Gastrocnemius medialis (tissue), 4 donors: ENCODE results near the gene MAP3K6. TPM values are rescaled to one million over a fixed set of nuclear protein-coding genes. Genes with fewer than 3 reads are reported as not detected.

ENCODE experiments used
- ATAC-seq, 2 donors: fragments of 150-250 bp; one replicate each; pipeline ENCODE4 v1.9.1; 2016
- DNase-seq, 2 donors: peaks; one replicate each; pipeline ENCODE4 v3.0.0-alpha.2; 2019
- H3K27ac ChIP-seq, 4 donors: fragments of 200-600 bp; sonication (generic); 1 replicate in 1 of 4; 2 replicates in 3 of 4; pipeline ENCODE4 v1.5.1; 2016 to 2018; ENCODE audit warnings: mild to moderate bottlenecking in 2 of 4, moderate library complexity in 1 of 4
- H3K27me3 ChIP-seq, 3 donors: fragments of 200-600 bp; sonication (generic) in 2 of 3; 1 replicate in 1 of 3; 2 replicates in 2 of 3; pipeline versions ENCODE4 v1.5.1 to v1.6.0; 2016 to 2019; ENCODE audit warnings: mild to moderate bottlenecking in 1 of 3, moderate library complexity in 1 of 3
- H3K36me3 ChIP-seq, 2 donors: fragments of 200-600 bp; sonication (generic) in 1 of 2; one replicate each; pipeline ENCODE4 v1.5.1; 2017 to 2018
- H3K4me1 ChIP-seq, 2 donors: fragments of 200-600 bp; sonication (generic) in 1 of 2; one replicate each; pipeline ENCODE4 v1.5.1; 2016 to 2017; ENCODE audit warnings: mild to moderate bottlenecking in 2 of 2
- H3K4me3 ChIP-seq, 4 donors: fragments of 200-600 bp; sonication (generic) in 3 of 4; 1 replicate in 1 of 4; 2 replicates in 3 of 4; pipeline ENCODE4 v1.5.1; 2016 to 2019; ENCODE audit warnings: mild to moderate bottlenecking in 2 of 4
- H3K9me3 ChIP-seq, 3 donors: fragments of 200-600 bp; sonication (generic) in 2 of 3; 1 replicate in 1 of 3; 2 replicates in 2 of 3; pipeline ENCODE4 v1.5.1; 2016 to 2019
- POLR2A ChIP-seq, 2 donors: fragments of 450-650 bp; IDR thresholded peaks; one replicate each; pipeline ENCODE4 v1.6.1; 2017; ENCODE audit warnings: antibody characterized with exemption in 2 of 2, mild to moderate bottlenecking in 2 of 2, moderate library complexity in 2 of 2
- in situ Hi-C, 4 donors: fragments of 200-750 bp; cut with MboI; loops; one replicate each; pipeline versions ENCODE4 v1.15.0 to v1.8.0; 2017; ENCODE audit warnings: low sequenced_read_pairs in 4 of 4
- intact Hi-C: fragments of 100-400 bp; cut with DNase I; formaldehyde crosslinking; loops from one replicate; pipeline ENCODE4 v1.15.1; 2023; ENCODE audit warnings: low total_unique reads
- total RNA-seq, 4 donors: library from RNA; depleted of rRNA; stranded (reverse); fragments of >200 nt; gene quantifications; one replicate each; pipeline versions ENCODE4 v1.1.0 to v1.2.3, GENCODE V29; 2016
- TF ChIP-seq, protein P1 (sequence below), 5 experiments: fragments of 450-650 bp in 3 of 5; fragments of 200-600 bp in 2 of 5; sonication (generic) in 2 of 5; IDR thresholded peaks in 4 of 5; conservative IDR thresholded peaks in 1 of 5; 1 replicate in 4 of 5; 2 replicates in 1 of 5; pipeline ENCODE4 v1.5.1; 2016 to 2019; ENCODE audit warnings: antibody characterized with exemption in 5 of 5, mild to moderate bottlenecking in 3 of 5, moderate library complexity in 3 of 5

Gene MAP3K6
- total RNA-seq, 4 donors from 2014 or later = 16.5 to 29.1 (median 18.4) TPM

DNA sequence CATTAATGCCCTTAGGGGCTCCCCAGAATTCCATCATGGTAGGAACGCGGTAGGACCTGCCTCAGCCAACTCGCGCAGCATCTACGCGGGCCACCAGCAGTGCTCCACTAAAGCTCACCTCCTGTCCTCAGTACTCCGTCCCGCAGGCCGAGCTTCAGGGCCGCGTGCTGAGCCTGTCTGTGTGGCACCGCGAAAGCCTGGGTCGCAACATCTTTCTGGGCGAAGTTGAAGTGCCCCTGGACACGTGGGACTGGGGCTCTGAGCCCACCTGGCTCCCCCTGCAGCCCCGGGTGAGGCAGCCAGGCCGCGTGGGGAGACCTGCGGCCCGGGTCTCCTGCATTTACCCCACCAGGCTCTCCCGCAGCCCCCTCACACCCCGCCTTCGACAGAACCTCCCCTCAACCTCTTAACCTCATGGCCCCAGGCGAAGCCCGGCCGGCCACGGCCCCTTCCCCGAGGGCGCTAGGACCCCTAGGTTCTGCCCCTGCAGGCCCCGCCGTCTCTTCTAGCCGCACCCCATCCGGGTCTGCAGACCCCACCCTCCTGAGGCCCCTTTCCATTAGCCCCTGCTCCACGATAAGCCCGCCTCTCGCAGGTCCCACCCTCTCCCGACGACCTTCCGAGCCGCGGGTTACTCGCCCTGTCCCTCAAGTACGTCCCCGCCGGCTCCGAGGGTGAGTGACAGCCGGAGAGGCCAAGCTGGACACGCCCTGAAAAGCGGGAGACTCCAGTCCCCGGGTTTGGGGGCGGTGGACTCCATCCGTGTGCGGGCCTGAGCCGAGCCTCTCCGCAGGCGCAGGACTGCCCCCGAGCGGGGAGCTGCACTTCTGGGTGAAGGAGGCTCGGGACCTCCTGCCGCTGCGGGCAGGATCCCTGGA lies 15.9 kb downstream of the MAP3K6 start:
- Histone ChIP-seq H3K4me3 (peak overlapping the region in 3 of 4 donors; percentile 19 to 53 (median 43)), H3K9me3 (no peaks in the 10 kb centered on the region), H3K36me3 (peaks cover 0 to 21% of the 10 kb centered on the region in 2 donors), H3K27me3 (peaks cover 30 to 38% (median 31%) of the 10 kb centered on the region in 3 donors), H3K4me1 (peaks cover 4 to 22% of the 10 kb centered on the region in 2 donors), H3K27ac (no peak overlapping the region)
- peak in 1 of 2 donors; percentile 29 for ATAC-seq
- intact Hi-C loops (no loop called here), in situ Hi-C loops (no loop called here)
- DNase-seq = no peak
- TF ChIP-seq, protein P1, sequence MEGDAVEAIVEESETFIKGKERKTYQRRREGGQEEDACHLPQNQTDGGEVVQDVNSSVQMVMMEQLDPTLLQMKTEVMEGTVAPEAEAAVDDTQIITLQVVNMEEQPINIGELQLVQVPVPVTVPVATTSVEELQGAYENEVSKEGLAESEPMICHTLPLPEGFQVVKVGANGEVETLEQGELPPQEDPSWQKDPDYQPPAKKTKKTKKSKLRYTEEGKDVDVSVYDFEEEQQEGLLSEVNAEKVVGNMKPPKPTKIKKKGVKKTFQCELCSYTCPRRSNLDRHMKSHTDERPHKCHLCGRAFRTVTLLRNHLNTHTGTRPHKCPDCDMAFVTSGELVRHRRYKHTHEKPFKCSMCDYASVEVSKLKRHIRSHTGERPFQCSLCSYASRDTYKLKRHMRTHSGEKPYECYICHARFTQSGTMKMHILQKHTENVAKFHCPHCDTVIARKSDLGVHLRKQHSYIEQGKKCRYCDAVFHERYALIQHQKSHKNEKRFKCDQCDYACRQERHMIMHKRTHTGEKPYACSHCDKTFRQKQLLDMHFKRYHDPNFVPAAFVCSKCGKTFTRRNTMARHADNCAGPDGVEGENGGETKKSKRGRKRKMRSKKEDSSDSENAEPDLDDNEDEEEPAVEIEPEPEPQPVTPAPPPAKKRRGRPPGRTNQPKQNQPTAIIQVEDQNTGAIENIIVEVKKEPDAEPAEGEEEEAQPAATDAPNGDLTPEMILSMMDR (IDR thresholded peaks at IDR 0.05 in 4 of 5, conservative IDR thresholded peaks at IDR 0.05 in 1 of 5) = no peak
- no peak for TF ChIP-seq POLR2A (IDR thresholded peaks at IDR 0.05)

DNA sequence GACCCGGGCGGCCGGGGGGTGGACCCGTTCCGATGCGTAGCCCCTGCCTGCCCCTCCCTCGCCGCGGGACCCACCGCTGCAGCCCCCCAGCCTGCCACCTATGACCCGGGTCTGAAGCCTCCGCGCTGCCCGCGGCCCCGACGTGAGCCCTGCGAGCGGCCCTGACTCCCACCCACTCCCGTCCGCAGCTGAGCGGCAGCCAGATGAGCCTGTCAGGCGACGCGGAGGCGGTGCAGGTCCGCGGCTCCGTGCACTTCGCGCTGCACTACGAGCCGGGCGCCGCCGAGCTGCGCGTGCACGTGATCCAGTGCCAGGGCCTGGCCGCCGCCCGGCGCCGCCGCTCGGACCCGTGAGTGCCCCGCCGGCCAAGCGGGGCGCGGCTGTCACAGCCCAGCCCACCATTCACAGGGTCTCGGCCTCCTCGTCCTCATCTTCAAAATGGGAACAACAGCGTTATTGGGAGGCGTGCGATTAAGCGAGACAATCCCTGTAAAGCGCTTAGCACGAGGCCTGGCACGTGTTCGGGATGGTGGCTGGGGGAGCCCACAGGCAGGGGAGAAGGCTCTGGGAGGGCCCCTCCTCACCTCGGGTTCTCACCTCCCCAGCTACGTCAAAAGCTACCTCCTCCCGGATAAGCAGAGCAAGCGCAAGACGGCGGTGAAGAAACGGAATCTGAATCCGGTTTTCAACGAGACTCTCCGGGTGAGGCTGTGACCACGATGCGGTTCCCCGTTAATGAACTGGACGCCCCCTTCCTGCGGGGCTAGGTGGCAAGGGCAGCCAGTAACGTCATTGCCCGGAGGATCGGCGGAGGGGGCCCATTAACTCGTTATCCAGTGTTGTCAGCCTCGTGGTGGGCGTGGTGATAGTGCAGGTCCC lies 16.7 kb downstream of the MAP3K6 start:
- intact Hi-C loops = no loop called here
- H3K27me3 ChIP-seq = peaks cover 30 to 38% (median 31%) of the 10 kb centered on the region in 3 donors
- peak overlapping the region; percentile 41 to 53 (median 44) for H3K4me3 ChIP-seq
- DNase-seq (no peak), ATAC-seq (peak; percentile 59 to 60)
- no peaks in the 10 kb centered on the region for H3K9me3 ChIP-seq
- TF ChIP-seq, protein P1 (IDR thresholded peaks at IDR 0.05 in 4 of 5, conservative IDR thresholded peaks at IDR 0.05 in 1 of 5) = peak in 1 of 5 experiments; percentile 9
- TF ChIP-seq POLR2A (IDR thresholded peaks at IDR 0.05) = no peak
- peaks cover 0 to 12% of the 10 kb centered on the region in 2 donors for H3K36me3 ChIP-seq
- in situ Hi-C loops = no loop called here
- no peak overlapping the region for H3K27ac ChIP-seq
- peaks cover 4 to 22% of the 10 kb centered on the region in 2 donors for H3K4me1 ChIP-seq

DNA sequence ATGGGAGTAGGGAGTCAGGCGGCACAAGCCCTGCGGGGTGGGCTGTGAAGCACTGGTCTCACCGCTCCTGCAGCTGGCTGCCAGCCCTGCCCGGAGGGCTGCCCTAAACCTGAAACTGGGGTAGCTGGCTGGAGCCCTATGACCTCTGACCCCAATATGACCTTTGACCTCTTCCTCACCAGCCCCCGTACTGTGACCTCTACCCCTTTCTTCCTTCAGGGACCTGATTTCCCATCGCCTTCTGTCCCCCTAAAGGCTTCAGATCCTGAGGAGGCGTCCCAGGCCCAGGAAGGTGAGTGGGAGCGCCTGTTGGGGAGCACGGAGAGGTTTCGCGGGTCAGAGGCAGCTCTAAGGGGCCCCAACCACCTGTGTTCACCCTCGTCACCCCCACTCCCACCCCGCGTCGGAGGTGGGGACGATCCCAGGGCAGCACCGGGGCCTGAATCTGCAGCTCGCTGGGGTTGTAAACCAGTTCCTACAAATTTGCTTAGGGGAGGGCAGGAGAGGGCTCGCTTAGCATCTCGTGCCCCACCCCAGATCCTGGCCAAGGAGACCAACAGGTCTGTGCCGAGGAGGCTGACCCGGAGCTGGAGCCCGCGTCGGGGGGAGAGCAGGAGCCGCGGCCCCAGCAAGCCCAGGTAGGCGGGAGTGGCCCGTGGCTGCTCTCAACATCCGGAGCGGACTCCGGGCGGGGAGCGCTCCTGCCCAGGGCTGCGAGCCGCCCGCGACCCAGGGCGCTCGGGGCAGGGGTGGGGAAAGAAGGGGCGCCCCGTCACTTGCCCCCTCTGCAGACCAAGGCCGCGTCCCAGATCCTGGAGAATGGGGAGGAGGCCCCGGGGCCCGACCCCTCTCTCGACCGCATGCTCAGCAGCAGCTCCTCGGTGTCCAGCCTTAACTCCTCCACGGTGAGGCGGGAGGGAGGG lies 17.6 kb downstream of the MAP3K6 start:
- TF ChIP-seq, protein P1 (IDR thresholded peaks at IDR 0.05 in 4 of 5, conservative IDR thresholded peaks at IDR 0.05 in 1 of 5) = no peak

More for the DNA sequence above, 17.6 kb downstream of the MAP3K6 start:
- in situ Hi-C loops = no loop called here
- ATAC-seq = peak; percentile 19 to 24
- peak overlapping the region; percentile 41 to 53 (median 44) for H3K4me3 ChIP-seq
- intact Hi-C loops = no loop called here
- no peaks in the 10 kb centered on the region for H3K9me3 ChIP-seq
- H3K27me3 ChIP-seq = peaks cover 30 to 38% (median 31%) of the 10 kb centered on the region in 3 donors
- H3K27ac ChIP-seq = no peak overlapping the region
- H3K4me1 ChIP-seq = peaks cover 4 to 22% of the 10 kb centered on the region in 2 donors
- no peak for DNase-seq
- peaks cover 0 to 9% of the 10 kb centered on the region in 2 donors for H3K36me3 ChIP-seq
